ENCODE measurements around the gene BEGAIN. TPM values are rescaled to one million over a fixed set of nuclear protein-coding genes. Genes with fewer than 3 reads are reported as not detected.

BEGAIN gene
- total and polyA plus RNA-seq, 2 donors (not counting 3 experiments of a cell fraction or from before 2014, with no cell fraction given): 0.49 TPM; not detected in 1

- no peaks in the 10 kb centered on the region for H3K79me2 ChIP-seq (ENCODE audit: control insufficient read depth, insufficient read depth, low read length)
- H3K9me1 ChIP-seq (replicated peaks; ENCODE audit: control insufficient read depth, extremely low read depth, insufficient read depth, low read length): no peaks in the 10 kb centered on the region
- no peak overlapping the region for H2AFZ ChIP-seq (ENCODE audit: low read depth, low read length)
- no peak for FAIRE-seq
- H3K9me3 ChIP-seq (replicated peaks; ENCODE audit: control insufficient read depth, insufficient read depth, low read length): no peaks in the 10 kb centered on the region
- H3K4me3 ChIP-seq (replicated peaks in 1 of 3; ENCODE audit: insufficient read depth in 1 of 3, low read depth in 1 of 3, low read length in 3 of 3): no peak overlapping the region
- no peak overlapping the region for H3K27ac ChIP-seq (ENCODE audit: insufficient read depth, low read depth, low read length)
- no peak overlapping the region for H3K9ac ChIP-seq (replicated peaks; ENCODE audit: extremely low read depth, insufficient read depth, low read length)
- dilution Hi-C loops (cut with MboI; ENCODE audit: extremely low pct_ligation_motif_present, low sequenced_read_pairs) (no loop called here), intact Hi-C loops (cut with micrococcal nuclease) (no loop called here)
- H3K4me1 ChIP-seq (ENCODE audit: control insufficient read depth, extremely low read depth, insufficient read depth, low read length): no peaks in the 10 kb centered on the region
- no TSS peak for BruUV-seq (replicated peaks)
- ChIA-PET POLR2A (no interaction called here), CTCF (interaction anchor here (1.1 to 1.2 kb wide), 2 partner anchors 11 to 89 kb away, joined by 3 to 5 read pairs; no protein-coding TSS in a partner anchor)
- DNase-seq (ENCODE audit: low read depth, low spot score): no peak
- no peaks in the 10 kb centered on the region for H3K27me3 ChIP-seq (ENCODE audit: control insufficient read depth in 2 of 2, insufficient read depth in 2 of 2, low read length in 2 of 2)
- no peaks in the 10 kb centered on the region for H3K36me3 ChIP-seq (ENCODE audit: control insufficient read depth in 2 of 2, extremely low read depth in 1 of 2, insufficient read depth in 2 of 2, low read length in 2 of 2)
- H4K20me1 ChIP-seq (replicated peaks; ENCODE audit: control insufficient read depth, extremely low read depth, insufficient read depth, low read length): no peaks in the 10 kb centered on the region
- TF ChIP-seq POLR2AphosphoS5 (IDR thresholded peaks at IDR 0.05; ENCODE audit: insufficient read depth, low read depth, low read length): no peak
- no peak for TF ChIP-seq POLR2A (IDR thresholded peaks at IDR 0.05; ENCODE audit: low read depth, low read length)
- TF ChIP-seq JUN (IDR thresholded peaks at IDR 0.05; ENCODE audit: borderline replicate concordance, insufficient read depth, insufficient read length, low read depth): no peak
- TF ChIP-seq GATA2 (IDR thresholded peaks at IDR 0.05; ENCODE audit: insufficient read depth, insufficient read length, low read depth, low read length): no peak
- TF ChIP-seq MAX (IDR thresholded peaks at IDR 0.05; ENCODE audit: insufficient read depth, insufficient read length): no peak
- TF ChIP-seq FOS (IDR thresholded peaks at IDR 0.05; ENCODE audit: borderline replicate concordance, insufficient read depth, low read length): no peak
- no peak for TF ChIP-seq EZH2 (IDR thresholded peaks at IDR 0.05; ENCODE audit: borderline replicate concordance, low read depth, low read length, severe bottlenecking)
- TF ChIP-seq MYC (IDR thresholded peaks at IDR 0.05; ENCODE audit: low read depth, low read length): no peak
- TF ChIP-seq CTCF (IDR thresholded peaks at IDR 0.05; ENCODE audit: extremely low read depth in 1 of 2, insufficient read depth in 1 of 2, low read depth in 1 of 2, low read length in 2 of 2): no peak
- no peak overlapping the region for H3K4me2 ChIP-seq (ENCODE audit: insufficient read depth, low read length)
These were observed 30.2 kb downstream of the BEGAIN start for GRCh38 chr14:100556936-100557505.
